K562 (cell line): ENCODE results near the gene OSBPL1A. TPM values are rescaled to one million over a fixed set of nuclear protein-coding genes. Genes with fewer than 3 reads are reported as not detected.

Experiments
- ATAC-seq: fragments of 200-7000 bp; cut with Tn5 transposase; 3 replicates; pipeline ENCODE4 v1.9.1; 2020; ENCODE audit warnings: moderate library complexity
- BruUV-seq: library from RNA; stranded (reverse); fragments of 400-500 nt; replicated peaks from 2 replicates; lab custom pipeline; 2021; lab: Mats Ljungman, UMichigan
- CTCF ChIA-PET: fragments of 300-600 bp; formaldehyde crosslinking; extraction: SDS; loops from one replicate; lab custom pipeline; 2021; ENCODE audit warnings: low intra/inter-chr PET ratio; lab: Yijun Ruan, JAX
- POLR2A ChIA-PET: fragments of 300-600, 350-650 bp; sonication (Branson Sonifier 250); formaldehyde crosslinking; extraction: SDS; loops from one replicate; lab custom pipeline; 2021; ENCODE audit warnings: antibody characterized with exemption, inconsistent platforms; lab: Yijun Ruan, JAX
- DNase-seq, 4 experiments: peaks; one replicate each; pipeline versions ENCODE4 v3.0.0 to v3.0.0-alpha.2; 2011 to 2018; ENCODE audit warnings: low spot score in 3 of 4, mixed read lengths in 3 of 4; ENCODE audit errors: extremely low read depth in 1 of 4
- FAIRE-seq: peaks from 2 replicates; lab custom pipeline; 2011; peaks lifted over from hg19 to GRCh38; lab: Jason Lieb, UNC
- H2AFZ ChIP-seq: 2 replicates; pipeline ENCODE4 v1.6.0; 2011; ENCODE audit warnings: low read depth, low read length, control low read depth, inconsistent platforms
- H3K27ac ChIP-seq: fragments of 200-600 bp; 3 replicates; pipeline ENCODE4 v1.8.0; 2011; ENCODE audit warnings: low read depth, mild to moderate bottlenecking, control low read depth, inconsistent platforms, low read length, moderate library complexity, mixed read lengths; ENCODE audit errors: extremely low read depth
- H3K27me3 ChIP-seq, 2 experiments: fragments of 300-600 bp in 1 of 2; 2 replicates in 1 of 2; 3 replicates in 1 of 2; pipeline versions ENCODE4 v1.6.0 to v1.8.0; 2011; ENCODE audit warnings: inconsistent platforms in 2 of 2, low read length in 2 of 2, mild to moderate bottlenecking in 1 of 2, mixed read lengths in 1 of 2, moderate library complexity in 1 of 2; ENCODE audit not compliant: control insufficient read depth in 2 of 2, insufficient read depth in 2 of 2
- H3K36me3 ChIP-seq: fragments of 300-600 bp; 3 replicates; pipeline ENCODE4 v1.8.0; 2011; ENCODE audit warnings: mild to moderate bottlenecking, low read length, inconsistent platforms; ENCODE audit not compliant: control insufficient read depth, insufficient read depth
- H3K4me1 ChIP-seq, 2 experiments: fragments of 200-600 bp in 1 of 2; replicated peaks in 1 of 2; 2 replicates in 1 of 2; 3 replicates in 1 of 2; pipeline versions ENCODE4 v1.5.1 to v1.8.0; 2011; ENCODE audit warnings: inconsistent platforms in 2 of 2, low read length in 2 of 2, mild to moderate bottlenecking in 1 of 2, mixed read lengths in 1 of 2, moderate library complexity in 1 of 2; ENCODE audit not compliant: control insufficient read depth in 2 of 2, insufficient read depth in 2 of 2
- H3K4me2 ChIP-seq: 2 replicates; pipeline ENCODE4 v1.6.1; 2011; ENCODE audit warnings: low read length, control low read depth, inconsistent platforms, mixed read lengths; ENCODE audit not compliant: insufficient read depth
- H3K4me3 ChIP-seq: fragments of 200-600 bp; sonication (generic), shearing (Covaris generic); 2 replicates; pipeline ENCODE4 v1.5.1; 2016; ENCODE audit warnings: control low read depth, inconsistent platforms
- H3K79me2 ChIP-seq: fragments of 200-600 bp; 3 replicates; pipeline ENCODE4 v1.8.0; 2011; ENCODE audit warnings: low read length, inconsistent platforms; ENCODE audit not compliant: control insufficient read depth, insufficient read depth
- H3K9ac ChIP-seq, 2 experiments: 2 replicates each; pipeline versions ENCODE4 v1.6.0 to v1.6.1; 2011; ENCODE audit warnings: low read depth in 2 of 2, low read length in 2 of 2, control low read depth in 1 of 2, inconsistent platforms in 1 of 2, mild to moderate bottlenecking in 1 of 2, mixed read lengths in 1 of 2; ENCODE audit not compliant: insufficient read depth in 1 of 2
- H3K9me1 ChIP-seq: one replicate; pipeline ENCODE4 v1.6.0; 2011; ENCODE audit warnings: inconsistent platforms, mild to moderate bottlenecking, low read length, moderate library complexity; ENCODE audit not compliant: control insufficient read depth, insufficient read depth
- H3K9me3 ChIP-seq: replicated peaks from 2 replicates; pipeline ENCODE4 v1.5.1; 2011; ENCODE audit warnings: low read depth, low read length, inconsistent platforms; ENCODE audit not compliant: control insufficient read depth, insufficient read depth
- H4K20me1 ChIP-seq: replicated peaks from 2 replicates; pipeline ENCODE4 v1.6.1; 2011; ENCODE audit warnings: low read length, inconsistent platforms, mixed read lengths; ENCODE audit not compliant: control insufficient read depth, insufficient read depth
- MCM3 ChIP-seq: fragments of 450-650 bp; IDR thresholded peaks from 2 replicates; pipeline ENCODE4 v1.6.1; 2016
- RBM34 ChIP-seq: fragments of 200-400 bp; formaldehyde crosslinking; IDR thresholded peaks from 2 replicates; pipeline ENCODE4 v1.6.1; 2018; ENCODE audit warnings: low read length, borderline replicate concordance; ENCODE audit not compliant: insufficient read depth
- ZKSCAN3 ChIP-seq: fragments of 250-450 bp; sonication (Bioruptor Pico); IDR thresholded peaks from 2 replicates; pipeline ENCODE4 v1.4.0; 2020
- ZNF217 ChIP-seq: sonication (generic); formaldehyde crosslinking; IDR thresholded peaks from 2 replicates; pipeline ENCODE4 v1.8.0; 2022; ENCODE audit warnings: mild to moderate bottlenecking, missing genetic modification reagents
- ZNF3 ChIP-seq: fragments of 250-450 bp; sonication (Bioruptor Pico); IDR thresholded peaks from 2 replicates; pipeline ENCODE4 v1.5.0; 2021; ENCODE audit warnings: mild to moderate bottlenecking, moderate library complexity
- WGBS: fragments of 100-300 bp; shearing (Covaris generic); methylation state at CpG from one replicate; pipeline ENCODE4 v1.1.6; 2016; ENCODE audit warnings: low coverage, mixed read lengths; ENCODE audit not compliant: insufficient coverage; ENCODE audit errors: missing lambda C conversion rate; 5-methylcytosine and 5-hydroxymethylcytosine counted together
- in situ Hi-C: fragments of 300-500 bp; cut with MboI; formaldehyde crosslinking; loops from 4 replicates; pipeline ENCODE4 v1.15.0; 2018; ENCODE audit warnings: inconsistent platforms, mixed read lengths
- intact Hi-C: fragments of 100-400 bp; cut with micrococcal nuclease; formaldehyde crosslinking; loops from 2 replicates; pipeline ENCODE4 v1.14.2; 2022
- polyA plus RNA-seq, 8 experiments: library from polyadenylated mRNA; depleted of rRNA in 4 of 8; stranded (reverse) in 5 of 8; unstranded in 3 of 8; fragments of >200 nt; fragmentation: Nextera tagmentation in 2 of 8; fragmentation: Illumina TruSeq in 1 of 8; extraction: Ambion mirVana in 2 of 8; extraction: Trizol in 1 of 8; gene quantifications; 2 replicates each; pipeline versions ENCODE4 v1.2.1 to v1.2.3, GENCODE V29; 2011 to 2014; ENCODE audit warnings: inconsistent platforms in 1 of 8, missing spikeins in 1 of 8
- total RNA-seq, 7 experiments: library from RNA; depleted of rRNA in 6 of 7; stranded (reverse); fragments of >200 nt in 6 of 7; fragmentation: Illumina TruSeq in 2 of 7; extraction: Trizol in 2 of 7; gene quantifications; 2 replicates each; pipeline versions ENCODE4 v1.2.1 to v1.2.3, GENCODE V29; 2011 to 2021; ENCODE audit warnings: low replicate concordance in 1 of 7

OSBPL1A gene
- total and polyA plus RNA-seq, 9 of the 15 experiments (the other 6 are each of a cell fraction or from before 2014, with no cell fraction given), result 0.40 to 0.49 TPM; not detected in 7

- Histone ChIP-seq H3K4me1 (no peaks in the 10 kb centered on the region; a peak in 1 of 5 replicates), H3K4me3 (no peak overlapping the region), H3K79me2 (no peaks in the 10 kb centered on the region), H3K9me3 (no peaks in the 10 kb centered on the region), H3K27ac (no peak overlapping the region), H3K36me3 (no peaks in the 10 kb centered on the region), H3K27me3 (peaks cover 1 to 8% of the 10 kb centered on the region in 2 experiments; a peak in 3 of 5 replicates), H3K9ac (no peak overlapping the region), H4K20me1 (no peaks in the 10 kb centered on the region), H3K4me2 (no peak overlapping the region)
- FAIRE-seq, result no peak
- POLR2A ChIA-PET, result interaction anchor here (0.8 kb wide), 1 partner anchor 68 kb away, joined by 3 read pairs; no protein-coding TSS in a partner anchor
- in situ Hi-C loops, result no loop called here
- CTCF ChIA-PET, result no interaction called here
- no peak for ATAC-seq
- BruUV-seq, result no TSS peak
- intact Hi-C loops, result no loop called here
- TF ChIP-seq ZKSCAN3, result no peak
- TF ChIP-seq, all 486 proteins: peak for 0
- WGBS, result 0% methylated on average over 1 of the region's 1 CpG
- Histone ChIP-seq H2AFZ (no peak overlapping the region), H3K9me1 (no peaks in the 10 kb centered on the region)
- DNase-seq, result no peak
Observed at GRCh38 chr18:24266131-24266530, 131.5 kb downstream of the OSBPL1A start.

- no peak overlapping the region for H3K4me3 ChIP-seq
- DNase-seq, result no peak
- CTCF ChIA-PET, result no interaction called here
- H3K79me2 ChIP-seq, result no peaks in the 10 kb centered on the region
- intact Hi-C loops, result no loop called here
- no peak for ATAC-seq
- FAIRE-seq, result no peak
- H2AFZ ChIP-seq, result no peak overlapping the region
- H3K4me2 ChIP-seq, result no peak overlapping the region
- H3K4me1 ChIP-seq, result no peaks in the 10 kb centered on the region
- BruUV-seq, result no TSS peak
- no peaks in the 10 kb centered on the region for H4K20me1 ChIP-seq
- H3K9me1 ChIP-seq, result no peaks in the 10 kb centered on the region
- no peaks in the 10 kb centered on the region for H3K36me3 ChIP-seq
- no peak overlapping the region for H3K27ac ChIP-seq
- in situ Hi-C loops, result no loop called here
- peaks cover 0 to 4% of the 10 kb centered on the region in 2 experiments; a peak in 1 of 5 replicates for H3K27me3 ChIP-seq
- POLR2A ChIA-PET, result interaction anchor here (0.6 to 0.8 kb wide), 2 partner anchors 9 to 67 kb away, joined by 3 read pairs; no protein-coding TSS in a partner anchor
- 0% methylated on average over 4 of the region's 4 CpGs for WGBS
- no peak overlapping the region for H3K9ac ChIP-seq
- TF ChIP-seq ZNF3 (CRISPR knock-in tag), result no peak
- TF ChIP-seq ZNF217 (CRISPR knock-in tag), result no peak
- no peak for TF ChIP-seq RBM34
- TF ChIP-seq MCM3, result no peak
- no peaks in the 10 kb centered on the region for H3K9me3 ChIP-seq
Observed at GRCh38 chr18:24265502-24266064, 132.0 kb downstream of the OSBPL1A start.
